Mesendoderm (in vitro differentiated cells): ENCODE measurements around the gene ZSWIM7.
A peak's percentile ranks its signal among the peaks of the same experiment; 100 is the strongest.

ENCODE experiments used
- DNase-seq: peaks from one replicate; pipeline ENCODE4 v3.0.0; 2013
- H2AK5ac ChIP-seq: 2 replicates; pipeline ENCODE4 v1.6.1; 2013; ENCODE audit warnings: low read length, inconsistent platforms
- H2BK120ac ChIP-seq: 2 replicates; pipeline ENCODE4 v1.6.1; 2013; ENCODE audit warnings: low read depth, mild to moderate bottlenecking, low read length, moderate library complexity, mixed read lengths
- H2BK15ac ChIP-seq: replicated peaks from 2 replicates; pipeline ENCODE4 v1.6.1; 2013; ENCODE audit warnings: low read depth, mild to moderate bottlenecking, moderate library complexity
- H2BK5ac ChIP-seq: 2 replicates; pipeline ENCODE4 v1.6.1; 2013; ENCODE audit warnings: low read length, inconsistent platforms
- H3K18ac ChIP-seq: 2 replicates; pipeline ENCODE4 v1.6.1; 2013; ENCODE audit warnings: mild to moderate bottlenecking, low read length, mixed read lengths
- H3K23ac ChIP-seq: one replicate; pipeline ENCODE4 v1.6.1; 2013; ENCODE audit warnings: low read length
- H3K27ac ChIP-seq: 2 replicates; pipeline ENCODE4 v1.5.1; 2013; ENCODE audit warnings: low read depth, mild to moderate bottlenecking, inconsistent platforms, low read length, moderate library complexity
- H3K27me3 ChIP-seq: 2 replicates; pipeline ENCODE4 v1.6.1; 2013; ENCODE audit warnings: low read length, control low read depth, mild to moderate bottlenecking, inconsistent platforms; ENCODE audit not compliant: insufficient read depth, poor library complexity
- H3K36me3 ChIP-seq: 2 replicates; pipeline ENCODE4 v1.6.1; 2013; ENCODE audit warnings: low read length, inconsistent platforms; ENCODE audit not compliant: control insufficient read depth, insufficient read depth
- H3K4ac ChIP-seq: one replicate; pipeline ENCODE4 v1.6.1; 2013; ENCODE audit warnings: low read depth, mild to moderate bottlenecking, low read length, moderate library complexity
- H3K4me1 ChIP-seq: 2 replicates; pipeline ENCODE4 v1.6.1; 2013; ENCODE audit warnings: low read depth, low read length, inconsistent platforms; ENCODE audit not compliant: control insufficient read depth
- H3K4me2 ChIP-seq: 2 replicates; pipeline ENCODE4 v1.6.1; 2013; ENCODE audit warnings: low read length
- H3K4me3 ChIP-seq: 2 replicates; pipeline ENCODE4 v1.5.1; 2013; ENCODE audit warnings: mild to moderate bottlenecking, low read length
- H3K56ac ChIP-seq: one replicate; pipeline ENCODE4 v1.6.1; 2013; ENCODE audit warnings: low read length
- H3K79me1 ChIP-seq: 2 replicates; pipeline ENCODE4 v1.6.1; 2013; ENCODE audit warnings: low read length, inconsistent platforms
- H3K79me2 ChIP-seq: 2 replicates; pipeline ENCODE4 v1.6.1; 2013; ENCODE audit warnings: mild to moderate bottlenecking, low read length; ENCODE audit not compliant: control insufficient read depth, insufficient read depth
- H3K9ac ChIP-seq: 2 replicates; pipeline ENCODE4 v1.6.1; 2013; ENCODE audit warnings: low read length, inconsistent platforms
- H4K5ac ChIP-seq: one replicate; pipeline ENCODE4 v1.6.1; 2013; ENCODE audit warnings: low read length
- H4K8ac ChIP-seq: one replicate; pipeline ENCODE4 v1.6.1; 2013; ENCODE audit warnings: low read depth, mild to moderate bottlenecking, control low read depth, low read length, moderate library complexity
- WGBS: extraction: QIAGEN DNeasy Blood & Tissue Kit; methylation state at CpG from one replicate; pipeline ENCODE4 v1.1.7; 2013; ENCODE audit warnings: low lambda C conversion rate, missing lambda C conversion rate; ENCODE audit not compliant: insufficient coverage; ENCODE audit errors: extremely low coverage; 5-methylcytosine and 5-hydroxymethylcytosine counted together

ZSWIM7 gene

GRCh38 chr17:15977894-15978293, 21.6 kb downstream of the ZSWIM7 start:
- Histone ChIP-seq H2AK5ac (no peak overlapping the region), H3K36me3 (peaks cover 9% of the 10 kb centered on the region), H3K18ac (no peak overlapping the region), H3K79me1 (no peaks in the 10 kb centered on the region), H2BK120ac (no peak overlapping the region), H4K5ac (no peak overlapping the region), H2BK15ac (no peak overlapping the region), H2BK5ac (no peak overlapping the region), H3K56ac (no peak overlapping the region), H3K4ac (no peak overlapping the region), H3K9ac (no peak overlapping the region), H3K23ac (no peak overlapping the region), H4K8ac (no peak overlapping the region), H3K4me2 (no peak overlapping the region), H3K79me2 (no peaks in the 10 kb centered on the region), H3K4me3 (no peak overlapping the region), H3K27me3 (no peaks in the 10 kb centered on the region), H3K4me1 (no peaks in the 10 kb centered on the region), H3K27ac (no peak overlapping the region)
- no peak for DNase-seq
- WGBS = no CpG with 5 or more reads among the region's 2 CpGs

GRCh38 chr17:15973834-15974233, 25.7 kb downstream of the ZSWIM7 start:
- no peak for DNase-seq
- no peak overlapping the region for H4K5ac ChIP-seq
- no peak overlapping the region for H3K18ac ChIP-seq
- H3K36me3 ChIP-seq = peaks cover 4% of the 10 kb centered on the region
- H2BK5ac ChIP-seq = no peak overlapping the region
- H4K8ac ChIP-seq = no peak overlapping the region
- H3K4me2 ChIP-seq = no peak overlapping the region
- H2BK15ac ChIP-seq = no peak overlapping the region
- no peak overlapping the region for H3K4ac ChIP-seq
- no peak overlapping the region for H3K4me3 ChIP-seq
- no peak overlapping the region for H3K56ac ChIP-seq
- H3K27ac ChIP-seq = no peak overlapping the region
- H3K4me1 ChIP-seq = no peaks in the 10 kb centered on the region
- H3K23ac ChIP-seq = no peak overlapping the region
- WGBS = no CpG with 5 or more reads among the region's 6 CpGs
- H3K79me2 ChIP-seq = no peaks in the 10 kb centered on the region
- no peak overlapping the region for H2AK5ac ChIP-seq
- H3K9ac ChIP-seq = no peak overlapping the region
- no peaks in the 10 kb centered on the region for H3K79me1 ChIP-seq
- H3K27me3 ChIP-seq = no peaks in the 10 kb centered on the region
- no peak overlapping the region for H2BK120ac ChIP-seq

- H3K79me1 ChIP-seq = no peaks in the 10 kb centered on the region
- no peak overlapping the region for H4K5ac ChIP-seq
- H2BK5ac ChIP-seq = no peak overlapping the region
- H3K79me2 ChIP-seq = no peaks in the 10 kb centered on the region
- no peak overlapping the region for H2BK120ac ChIP-seq
- no peak overlapping the region for H2AK5ac ChIP-seq
- H3K36me3 ChIP-seq = peaks cover 3% of the 10 kb centered on the region
- H3K18ac ChIP-seq = no peak overlapping the region
- H3K27me3 ChIP-seq = no peaks in the 10 kb centered on the region
- no peak overlapping the region for H3K4me3 ChIP-seq
- H3K23ac ChIP-seq = no peak overlapping the region
- DNase-seq = no peak
- no peaks in the 10 kb centered on the region for H3K4me1 ChIP-seq
- no peak overlapping the region for H3K4me2 ChIP-seq
- H2BK15ac ChIP-seq = no peak overlapping the region
- no peak overlapping the region for H4K8ac ChIP-seq
- no peak overlapping the region for H3K56ac ChIP-seq
- no peak overlapping the region for H3K27ac ChIP-seq
- no peak overlapping the region for H3K9ac ChIP-seq
- no peak overlapping the region for H3K4ac ChIP-seq
Measured at GRCh38 chr17:15973016-15973415, 26.5 kb downstream of the ZSWIM7 start.

- no peaks in the 10 kb centered on the region for H3K36me3 ChIP-seq
- WGBS = no CpG with 5 or more reads among the region's 4 CpGs
- H3K23ac ChIP-seq = no peak overlapping the region
- no peak overlapping the region for H2BK5ac ChIP-seq
- H3K79me2 ChIP-seq = no peaks in the 10 kb centered on the region
- no peaks in the 10 kb centered on the region for H3K27me3 ChIP-seq
- H3K4me3 ChIP-seq = no peak overlapping the region
- H3K9ac ChIP-seq = no peak overlapping the region
- no peak overlapping the region for H3K56ac ChIP-seq
- H2AK5ac ChIP-seq = no peak overlapping the region
- H2BK120ac ChIP-seq = no peak overlapping the region
- H4K8ac ChIP-seq = no peak overlapping the region
- H3K4ac ChIP-seq = no peak overlapping the region
- H3K27ac ChIP-seq = no peak overlapping the region
- no peak overlapping the region for H2BK15ac ChIP-seq
- H4K5ac ChIP-seq = no peak overlapping the region
- no peak overlapping the region for H3K18ac ChIP-seq
- H3K4me1 ChIP-seq = no peaks in the 10 kb centered on the region
- H3K79me1 ChIP-seq = no peaks in the 10 kb centered on the region
- no peak overlapping the region for H3K4me2 ChIP-seq
- DNase-seq = no peak
Measured at GRCh38 chr17:15972497-15972951, 27.0 kb downstream of the ZSWIM7 start.

- Histone ChIP-seq H3K4me2 (no peak overlapping the region), H3K4ac (no peak overlapping the region), H2BK120ac (no peak overlapping the region), H3K23ac (no peak overlapping the region), H3K56ac (no peak overlapping the region), H3K79me1 (no peaks in the 10 kb centered on the region), H4K8ac (no peak overlapping the region), H3K27me3 (no peaks in the 10 kb centered on the region), H2AK5ac (no peak overlapping the region), H3K4me1 (peaks cover under 1% of the 10 kb centered on the region), H3K4me3 (no peak overlapping the region), H3K27ac (no peak overlapping the region), H2BK5ac (no peak overlapping the region), H3K9ac (no peak overlapping the region), H2BK15ac (no peak overlapping the region), H3K18ac (no peak overlapping the region), H4K5ac (no peak overlapping the region), H3K79me2 (no peaks in the 10 kb centered on the region), H3K36me3 (no peaks in the 10 kb centered on the region)
- no CpG with 5 or more reads among the region's 5 CpGs for WGBS
- peak; percentile 51 for DNase-seq
Measured at GRCh38 chr17:15971882-15972281, 27.6 kb downstream of the ZSWIM7 start.

GRCh38 chr17:15971098-15971678, 28.3 kb downstream of the ZSWIM7 start:
- no peak overlapping the region for H3K23ac ChIP-seq
- DNase-seq = peak; percentile 49
- H3K4ac ChIP-seq = no peak overlapping the region
- H3K27ac ChIP-seq = no peak overlapping the region
- H3K9ac ChIP-seq = no peak overlapping the region
- H4K8ac ChIP-seq = no peak overlapping the region
- no peak overlapping the region for H3K4me2 ChIP-seq
- H2BK120ac ChIP-seq = no peak overlapping the region
- no peak overlapping the region for H3K18ac ChIP-seq
- no peaks in the 10 kb centered on the region for H3K79me2 ChIP-seq
- H3K27me3 ChIP-seq = no peaks in the 10 kb centered on the region
- H3K4me3 ChIP-seq = no peak overlapping the region
- WGBS = no CpG with 5 or more reads among the region's 5 CpGs
- no peak overlapping the region for H2BK15ac ChIP-seq
- H4K5ac ChIP-seq = no peak overlapping the region
- H3K36me3 ChIP-seq = no peaks in the 10 kb centered on the region
- no peak overlapping the region for H2BK5ac ChIP-seq
- no peak overlapping the region for H2AK5ac ChIP-seq
- H3K4me1 ChIP-seq = peaks cover 4% of the 10 kb centered on the region
- no peaks in the 10 kb centered on the region for H3K79me1 ChIP-seq
- no peak overlapping the region for H3K56ac ChIP-seq
